ENCODE data around the gene ABCC6.

- TF ChIP-seq POLR2A (IDR thresholded peaks at IDR 0.05; ENCODE audit: extremely low read depth, insufficient read length) (no peak), CTCF (IDR thresholded peaks at IDR 0.05; ENCODE audit: low read depth, low read length) (no peak), MAX (IDR thresholded peaks at IDR 0.05; ENCODE audit: low read depth, low read length) (no peak), MYC (IDR thresholded peaks at IDR 0.05; ENCODE audit: low read depth, low read length) (no peak)
Measured at GRCh38 chr16:16166949-16167348, 56.3 kb downstream of the ABCC6 start.

Measured in NB4 (cell line).